HepG2 (cell line): ENCODE results near the gene RAB24. TPM values are rescaled to one million over a fixed set of nuclear protein-coding genes. Genes with fewer than 3 reads are reported as not detected.
"Not testable (repeated sequence)": the region's sequence is repeated elsewhere in the genome, so short reads cannot be mapped to it uniquely, and the experiment has no call there.

Source experiments
- ATAC-seq: fragments of 200-7000 bp; cut with Tn5 transposase; 3 replicates; pipeline ENCODE4 v1.9.1; 2020; ENCODE audit warnings: mild to moderate bottlenecking, moderate library complexity
- BruUV-seq: library from RNA; stranded (reverse); fragments of 400-500 nt; replicated peaks from 2 replicates; lab custom pipeline; 2021; lab: Mats Ljungman, UMichigan
- CTCF ChIA-PET: fragments of 300-600 bp; formaldehyde crosslinking; extraction: SDS; loops from one replicate; lab custom pipeline; 2021; ENCODE audit warnings: low total read pairs, inconsistent platforms, low intra/inter-chr PET ratio; lab: Yijun Ruan, JAX
- POLR2A ChIA-PET: fragments of 350-600 bp; sonication (Branson Sonifier 250); formaldehyde crosslinking; loops from one replicate; lab custom pipeline; 2020; ENCODE audit warnings: antibody characterized with exemption, inconsistent platforms; lab: Yijun Ruan, JAX
- DNase-seq: peaks from one replicate; pipeline ENCODE4 v3.0.0-alpha.2; 2015; ENCODE audit warnings: low spot score
- FAIRE-seq: peaks from 3 replicates; lab custom pipeline; 2011; peaks lifted over from hg19 to GRCh38; lab: Jason Lieb, UNC
- H2AFZ ChIP-seq: one replicate; pipeline ENCODE4 v1.6.1; 2011; ENCODE audit warnings: low read length, inconsistent platforms
- H3K27ac ChIP-seq: fragments of 300-600 bp; 3 replicates; pipeline ENCODE4 v1.8.0; 2011; ENCODE audit warnings: mixed run types, mild to moderate bottlenecking, mixed read lengths, low read length, inconsistent platforms; ENCODE audit not compliant: insufficient read depth; ENCODE audit errors: extremely low read length
- H3K27me3 ChIP-seq, 2 experiments: fragments of 200-600 bp in 1 of 2; 2 replicates in 1 of 2; 3 replicates in 1 of 2; pipeline versions ENCODE4 v1.6.0 to v1.8.0; 2011; ENCODE audit warnings: low read length in 2 of 2, mild to moderate bottlenecking in 2 of 2, moderate library complexity in 2 of 2, inconsistent platforms in 1 of 2; ENCODE audit not compliant: insufficient read depth in 2 of 2, control insufficient read depth in 1 of 2
- H3K36me3 ChIP-seq, 2 experiments: fragments of 200-600 bp in 1 of 2; replicated peaks in 1 of 2; 2 replicates in 1 of 2; 3 replicates in 1 of 2; pipeline versions ENCODE4 v1.5.1 to v1.8.0; 2011; ENCODE audit warnings: low read length in 2 of 2, inconsistent platforms in 1 of 2; ENCODE audit not compliant: insufficient read depth in 2 of 2, control insufficient read depth in 1 of 2
- H3K4me1 ChIP-seq: 2 replicates; pipeline ENCODE4 v1.5.1; 2012; ENCODE audit warnings: low read length, inconsistent platforms; ENCODE audit not compliant: insufficient read depth
- H3K4me2 ChIP-seq: 2 replicates; pipeline ENCODE4 v1.6.0; 2011; ENCODE audit warnings: low read depth, low read length, inconsistent platforms
- H3K4me3 ChIP-seq, 3 experiments: fragments of 200-600 bp in 1 of 3; sonication (generic), shearing (Covaris generic) in 1 of 3; replicated peaks in 1 of 3; 2 replicates each; pipeline ENCODE4 v1.5.1; 2011 to 2016; ENCODE audit warnings: low read length in 3 of 3, inconsistent platforms in 2 of 3, low read depth in 2 of 3, mild to moderate bottlenecking in 2 of 3, control low read depth in 1 of 3, mixed read lengths in 1 of 3; ENCODE audit not compliant: insufficient read depth in 1 of 3
- H3K79me2 ChIP-seq: one replicate; pipeline ENCODE4 v1.6.1; 2011; ENCODE audit warnings: low read length, inconsistent platforms; ENCODE audit not compliant: insufficient read depth
- H3K9ac ChIP-seq: 2 replicates; pipeline ENCODE4 v1.6.0; 2011; ENCODE audit warnings: mild to moderate bottlenecking, low read depth, low read length, inconsistent platforms; ENCODE audit not compliant: insufficient read depth
- H3K9me3 ChIP-seq: 2 replicates; pipeline ENCODE4 v1.5.1; 2012; ENCODE audit warnings: mild to moderate bottlenecking, low read length
- H4K20me1 ChIP-seq: 2 replicates; pipeline ENCODE4 v1.6.0; 2011; ENCODE audit warnings: inconsistent platforms, mild to moderate bottlenecking, low read length, moderate library complexity; ENCODE audit not compliant: insufficient read depth
- ZNF770 ChIP-seq: sonication (generic); formaldehyde crosslinking; IDR thresholded peaks from 2 replicates; pipeline ENCODE4 v1.5.0; 2020; ENCODE audit warnings: mild to moderate bottlenecking, missing genetic modification reagents
- WGBS: methylation state at CpG from one replicate; pipeline ENCODE4 v1.1.6; 2017; ENCODE audit warnings: low lambda C conversion rate; 5-methylcytosine and 5-hydroxymethylcytosine counted together
- in situ Hi-C: cut with HindIII; loops from 2 replicates; pipeline ENCODE4 v1.10.0; 2017; ENCODE audit warnings: low pct_unique_long_range_greater_than_20kb; ENCODE audit not compliant: extremely low pct_ligation_motif_present
- intact Hi-C: fragments of 100-400 bp; cut with micrococcal nuclease; formaldehyde crosslinking; loops from one replicate; pipeline ENCODE4 v1.10.0; 2022; ENCODE audit not compliant: unreplicated experiment
- polyA plus RNA-seq, 8 experiments: library from polyadenylated mRNA; depleted of rRNA in 3 of 8; stranded (reverse) in 7 of 8; unstranded in 1 of 8; fragments of >200 nt; fragmentation: Illumina TruSeq in 4 of 8; extraction: Trizol in 4 of 8; gene quantifications; 2 replicates each; pipeline versions ENCODE4 v1.2.1 to v1.2.3, GENCODE V29; 2011 to 2016; ENCODE audit warnings: low read depth in 4 of 8, missing spikeins in 1 of 8, mixed read lengths in 1 of 8; ENCODE audit not compliant: insufficient read depth in 1 of 8
- total RNA-seq, 5 experiments: library from RNA; depleted of rRNA; stranded (reverse); fragments of >200 nt; fragmentation: Illumina TruSeq; extraction: Trizol; gene quantifications; 2 replicates each; pipeline ENCODE4 v1.2.3, GENCODE V29; 2016; ENCODE audit warnings: low read depth in 1 of 5
- TF ChIP-seq, protein P1 (sequence below): sonication (generic); formaldehyde crosslinking; IDR thresholded peaks from 2 replicates; pipeline ENCODE4 v1.4.0; 2020; ENCODE audit warnings: low read depth, missing genetic modification reagents
- TF ChIP-seq, protein P2 (sequence below): sonication (generic); formaldehyde crosslinking; IDR thresholded peaks from 2 replicates; pipeline ENCODE4 v1.4.0; 2020; ENCODE audit warnings: missing genetic modification reagents, borderline replicate concordance

Gene RAB24
- total and polyA plus RNA-seq, 2 of the 13 experiments (the other 11 are each of a cell fraction or from before 2014, with no cell fraction given): 22.9 to 63.7 TPM

GRCh38 chr5:177260961-177261360, 42.6 kb downstream of the RAB24 start (continued):
- TF ChIP-seq, protein P1, sequence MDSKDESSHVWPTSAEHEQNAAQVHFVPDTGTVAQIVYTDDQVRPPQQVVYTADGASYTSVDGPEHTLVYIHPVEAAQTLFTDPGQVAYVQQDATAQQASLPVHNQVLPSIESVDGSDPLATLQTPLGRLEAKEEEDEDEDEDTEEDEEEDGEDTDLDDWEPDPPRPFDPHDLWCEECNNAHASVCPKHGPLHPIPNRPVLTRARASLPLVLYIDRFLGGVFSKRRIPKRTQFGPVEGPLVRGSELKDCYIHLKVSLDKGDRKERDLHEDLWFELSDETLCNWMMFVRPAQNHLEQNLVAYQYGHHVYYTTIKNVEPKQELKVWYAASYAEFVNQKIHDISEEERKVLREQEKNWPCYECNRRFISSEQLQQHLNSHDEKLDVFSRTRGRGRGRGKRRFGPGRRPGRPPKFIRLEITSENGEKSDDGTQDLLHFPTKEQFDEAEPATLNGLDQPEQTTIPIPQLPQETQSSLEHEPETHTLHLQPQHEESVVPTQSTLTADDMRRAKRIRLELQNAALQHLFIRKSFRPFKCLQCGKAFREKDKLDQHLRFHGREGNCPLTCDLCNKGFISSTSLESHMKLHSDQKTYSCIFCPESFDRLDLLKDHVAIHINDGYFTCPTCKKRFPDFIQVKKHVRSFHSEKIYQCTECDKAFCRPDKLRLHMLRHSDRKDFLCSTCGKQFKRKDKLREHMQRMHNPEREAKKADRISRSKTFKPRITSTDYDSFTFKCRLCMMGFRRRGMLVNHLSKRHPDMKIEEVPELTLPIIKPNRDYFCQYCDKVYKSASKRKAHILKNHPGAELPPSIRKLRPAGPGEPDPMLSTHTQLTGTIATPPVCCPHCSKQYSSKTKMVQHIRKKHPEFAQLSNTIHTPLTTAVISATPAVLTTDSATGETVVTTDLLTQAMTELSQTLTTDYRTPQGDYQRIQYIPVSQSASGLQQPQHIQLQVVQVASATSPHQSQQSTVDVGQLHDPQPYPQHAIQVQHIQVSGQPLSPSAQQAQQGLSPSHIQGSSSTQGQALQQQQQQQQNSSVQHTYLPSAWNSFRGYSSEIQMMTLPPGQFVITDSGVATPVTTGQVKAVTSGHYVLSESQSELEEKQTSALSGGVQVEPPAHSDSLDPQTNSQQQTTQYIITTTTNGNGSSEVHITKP (CRISPR knock-in tag): no peak
- TF ChIP-seq, protein P2, sequence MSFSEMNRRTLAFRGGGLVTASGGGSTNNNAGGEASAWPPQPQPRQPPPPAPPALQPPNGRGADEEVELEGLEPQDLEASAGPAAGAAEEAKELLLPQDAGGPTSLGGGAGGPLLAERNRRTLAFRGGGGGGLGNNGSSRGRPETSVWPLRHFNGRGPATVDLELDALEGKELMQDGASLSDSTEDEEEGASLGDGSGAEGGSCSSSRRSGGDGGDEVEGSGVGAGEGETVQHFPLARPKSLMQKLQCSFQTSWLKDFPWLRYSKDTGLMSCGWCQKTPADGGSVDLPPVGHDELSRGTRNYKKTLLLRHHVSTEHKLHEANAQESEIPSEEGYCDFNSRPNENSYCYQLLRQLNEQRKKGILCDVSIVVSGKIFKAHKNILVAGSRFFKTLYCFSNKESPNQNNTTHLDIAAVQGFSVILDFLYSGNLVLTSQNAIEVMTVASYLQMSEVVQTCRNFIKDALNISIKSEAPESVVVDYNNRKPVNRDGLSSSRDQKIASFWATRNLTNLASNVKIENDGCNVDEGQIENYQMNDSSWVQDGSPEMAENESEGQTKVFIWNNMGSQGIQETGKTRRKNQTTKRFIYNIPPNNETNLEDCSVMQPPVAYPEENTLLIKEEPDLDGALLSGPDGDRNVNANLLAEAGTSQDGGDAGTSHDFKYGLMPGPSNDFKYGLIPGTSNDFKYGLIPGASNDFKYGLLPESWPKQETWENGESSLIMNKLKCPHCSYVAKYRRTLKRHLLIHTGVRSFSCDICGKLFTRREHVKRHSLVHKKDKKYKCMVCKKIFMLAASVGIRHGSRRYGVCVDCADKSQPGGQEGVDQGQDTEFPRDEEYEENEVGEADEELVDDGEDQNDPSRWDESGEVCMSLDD: no peak
- no peak for TF ChIP-seq ZNF770 (CRISPR knock-in tag)
- TF ChIP-seq, all 625 proteins: peak for 0

GRCh38 chr5:177258711-177259110, 44.8 kb downstream of the RAB24 start:
- H4K20me1 ChIP-seq, H3K9me3 ChIP-seq, H3K27me3 ChIP-seq, H2AFZ ChIP-seq, H3K79me2 ChIP-seq, ATAC-seq, H3K4me2 ChIP-seq, in situ Hi-C loops, POLR2A ChIA-PET, H3K4me1 ChIP-seq, DNase-seq, H3K27ac ChIP-seq, H3K9ac ChIP-seq, BruUV-seq, H3K36me3 ChIP-seq, FAIRE-seq, CTCF ChIA-PET, intact Hi-C loops, H3K4me3 ChIP-seq: not testable (repeated sequence)
- 54% methylated on average over 7 of the region's 7 CpGs for WGBS
